HepG2 (cell line): Measurements from ENCODE around the gene SNCAIP.

Source experiments
- CTCF ChIP-seq: sonication (generic); formaldehyde crosslinking; IDR thresholded peaks from 2 replicates; pipeline ENCODE4 v1.5.0; 2020; ENCODE audit warnings: mild to moderate bottlenecking, missing genetic modification reagents, moderate library complexity
- FOSL1 ChIP-seq: sonication (generic); formaldehyde crosslinking; IDR thresholded peaks from 2 replicates; pipeline ENCODE4 v1.9.0; 2021; ENCODE audit warnings: missing genetic modification reagents, borderline replicate concordance
- HMGA1 ChIP-seq: sonication (generic); formaldehyde crosslinking; conservative IDR thresholded peaks from 2 replicates; pipeline ENCODE4 v1.4.0; 2020; ENCODE audit warnings: missing genetic modification reagents
- MYC ChIP-seq: sonication (generic); formaldehyde crosslinking; IDR thresholded peaks from 2 replicates; pipeline ENCODE4 v1.9.0; 2021; ENCODE audit warnings: missing genetic modification reagents, borderline replicate concordance
- PAF1 ChIP-seq: IDR thresholded peaks from 2 replicates; pipeline ENCODE4 v1.6.1; 2016; ENCODE audit warnings: missing genetic modification reagents, missing compliant biosample characterization
- POLR2A ChIP-seq, 2 experiments: IDR thresholded peaks; 2 replicates each; pipeline ENCODE4 v1.6.1; 2011; ENCODE audit warnings: low read depth in 2 of 2, low read length in 2 of 2, mild to moderate bottlenecking in 1 of 2, moderate library complexity in 1 of 2; ENCODE audit not compliant: insufficient read depth in 1 of 2
- RAD21 ChIP-seq: fragments of 450-650 bp; formaldehyde crosslinking; IDR thresholded peaks from 2 replicates; pipeline ENCODE4 v1.5.0; 2020; ENCODE audit warnings: mild to moderate bottlenecking
- TFDP2 ChIP-seq: sonication (generic); formaldehyde crosslinking; IDR thresholded peaks from 2 replicates; pipeline ENCODE4 v1.4.0; 2020; ENCODE audit warnings: missing genetic modification reagents
- ZNF234 ChIP-seq: sonication (generic); formaldehyde crosslinking; conservative IDR thresholded peaks from 2 replicates; pipeline ENCODE4 v1.5.1; 2020; ENCODE audit warnings: mild to moderate bottlenecking, missing genetic modification reagents
- ZNF329 ChIP-seq: sonication (generic); formaldehyde crosslinking; IDR thresholded peaks from 2 replicates; pipeline ENCODE4 v1.9.0; 2021; ENCODE audit warnings: low read depth, mild to moderate bottlenecking, missing genetic modification reagents
- ZNF740 ChIP-seq: sonication (generic); formaldehyde crosslinking; IDR thresholded peaks from 2 replicates; pipeline ENCODE4 v1.4.0; 2020; ENCODE audit warnings: missing genetic modification reagents

GRCh38 chr5:122485226-122485625, 173.2 kb downstream of the SNCAIP start:
- no peak for TF ChIP-seq PAF1 (CRISPR knock-in tag)
- no peak for TF ChIP-seq MYC
- no peak for TF ChIP-seq POLR2A (IDR thresholded peaks at IDR 0.05; ENCODE audit: insufficient read depth in 1 of 2, low read depth in 2 of 2, low read length in 2 of 2)
- TF ChIP-seq ZNF329 (CRISPR knock-in tag) = no peak
- no peak for TF ChIP-seq RAD21
- TF ChIP-seq TFDP2 (CRISPR knock-in tag) = no peak
- TF ChIP-seq ZNF234 (CRISPR knock-in tag) = no peak
- TF ChIP-seq CTCF (CRISPR knock-in tag) = no peak
- no peak for TF ChIP-seq FOSL1
- TF ChIP-seq HMGA1 = no peak
- TF ChIP-seq ZNF740 (CRISPR knock-in tag) = no peak
